GM18870 (cell line): ENCODE results near the gene OR5C1.
A peak's percentile ranks its signal among the peaks of the same experiment; 100 is the strongest.
"Not testable (repeated sequence)": the region's sequence is repeated elsewhere in the genome, so short reads cannot be mapped to it uniquely, and the experiment has no call there.

Experiments
- ATAC-seq: cut with Tn5 transposase; IDR thresholded peaks from one replicate; pipeline ENCODE4 v1.9.1; 2021; ENCODE audit warnings: moderate library complexity; ENCODE audit not compliant: unreplicated experiment

The OR5C1 gene

GRCh38 chr9:122810306-122810946, 21.7 kb downstream of the OR5C1 start:
- ATAC-seq = peak; percentile 76

- no peak for ATAC-seq
These were observed 24.0 kb downstream of the OR5C1 start for GRCh38 chr9:122812736-122813135.

DNA sequence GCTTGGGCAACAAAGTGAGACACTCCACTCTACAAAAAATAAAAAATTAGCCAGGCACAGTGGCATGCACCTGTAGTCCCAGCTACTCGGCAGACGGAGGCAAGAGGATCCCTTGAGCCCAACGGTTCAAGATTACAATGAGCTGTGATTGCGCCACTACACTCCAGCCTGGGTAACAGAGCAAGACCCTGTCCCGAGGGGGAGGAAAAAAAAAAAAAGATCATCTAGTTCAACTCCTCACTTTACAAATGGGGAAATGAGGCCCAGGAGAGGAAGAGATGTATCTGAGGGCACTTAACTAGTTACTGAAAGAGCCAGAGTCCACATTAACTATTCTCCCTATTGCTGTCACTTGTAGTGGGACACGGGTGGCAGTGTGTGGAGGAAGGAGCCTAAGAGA, 25.8 kb downstream of the OR5C1 start:
- no peak for ATAC-seq

DNA sequence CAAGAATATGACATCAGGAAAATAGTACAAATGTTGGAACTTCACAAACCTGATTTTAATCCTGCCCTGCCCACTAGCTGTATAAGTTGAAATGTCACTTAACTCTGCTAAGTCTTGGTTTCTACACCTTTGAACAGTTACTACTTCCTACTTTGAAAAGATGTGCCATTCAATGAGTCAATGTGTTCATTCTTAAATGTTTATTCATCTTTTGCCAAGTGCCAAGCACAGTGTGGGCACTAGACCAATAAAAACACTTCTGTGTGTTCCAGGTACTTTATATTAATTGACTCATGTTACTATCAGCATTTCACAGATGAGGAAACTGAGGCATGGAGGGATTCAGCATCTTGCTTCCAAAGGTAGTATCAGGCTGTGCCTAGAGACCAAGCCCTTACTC, 26.8 kb downstream of the OR5C1 start:
- ATAC-seq = no peak

- no peak for ATAC-seq
These were observed 27.6 kb downstream of the OR5C1 start for GRCh38 chr9:122816163-122816867.

- ATAC-seq = no peak
These were observed 30.6 kb downstream of the OR5C1 start for GRCh38 chr9:122819326-122819725.

DNA sequence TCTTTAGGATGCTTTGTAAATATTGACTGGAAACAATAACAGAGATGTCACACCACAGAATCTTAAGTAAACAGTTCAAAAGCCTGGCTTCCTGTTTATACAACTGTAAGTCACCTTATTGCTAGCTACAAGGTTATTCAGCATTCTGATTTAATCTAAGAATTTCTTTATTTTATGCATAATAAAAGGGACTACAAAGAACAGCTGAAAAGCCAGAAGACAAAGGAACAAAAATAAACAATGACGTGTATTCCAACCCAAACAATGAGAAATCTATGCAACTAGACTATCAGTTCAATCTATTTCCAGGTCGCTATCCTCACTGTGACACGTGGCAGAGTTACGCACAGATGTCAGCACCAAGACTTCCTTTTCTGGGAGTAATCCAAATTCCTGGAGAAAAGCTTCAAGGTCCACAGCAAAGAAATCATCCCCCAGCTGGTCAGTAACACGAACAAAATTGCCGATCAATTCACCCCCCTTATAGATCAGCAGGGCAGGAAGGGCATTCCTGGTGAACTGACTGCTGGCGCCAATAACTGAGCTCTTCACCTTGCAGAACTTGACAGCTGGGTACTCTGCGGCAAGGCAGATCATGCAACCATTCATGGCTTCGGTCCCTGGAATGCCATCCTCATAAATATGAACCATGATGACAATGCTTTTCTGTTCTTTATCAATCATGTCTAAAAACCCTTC, 31.2 kb downstream of the OR5C1 start:
- no peak for ATAC-seq

- no peak for ATAC-seq
These were observed 31.7 kb downstream of the OR5C1 start for GRCh38 chr9:122820490-122820845.

DNA sequence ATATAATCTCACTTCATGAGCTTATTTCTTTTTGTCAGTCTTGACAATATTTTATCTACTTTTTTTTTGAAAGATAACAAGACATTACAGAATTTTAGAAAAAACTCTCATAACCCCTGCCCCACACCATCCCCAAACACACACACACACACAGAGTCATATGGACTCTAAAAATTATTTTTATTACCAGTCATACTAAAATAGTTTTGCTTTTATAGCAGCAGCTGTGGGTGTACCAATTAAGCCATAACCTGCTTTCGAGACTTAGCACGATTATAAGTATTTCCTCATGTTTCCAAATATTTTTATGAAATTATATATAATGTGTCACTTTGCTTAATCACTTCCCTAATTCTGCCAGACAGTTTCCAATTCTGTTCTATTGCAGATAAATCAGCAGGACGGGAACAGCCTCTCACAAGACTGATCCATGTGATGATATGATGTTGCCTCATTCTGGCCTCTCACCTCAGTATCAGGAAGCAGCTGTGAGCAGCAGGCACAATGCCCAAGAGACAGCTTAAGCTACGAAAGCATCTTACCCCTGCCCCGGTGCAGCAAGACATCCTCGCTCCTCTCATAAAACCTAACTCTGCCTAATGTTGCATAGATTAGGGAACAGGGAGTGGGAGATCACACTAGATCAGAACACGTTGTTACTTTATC, 32.7 kb downstream of the OR5C1 start:
- ATAC-seq = no peak

DNA sequence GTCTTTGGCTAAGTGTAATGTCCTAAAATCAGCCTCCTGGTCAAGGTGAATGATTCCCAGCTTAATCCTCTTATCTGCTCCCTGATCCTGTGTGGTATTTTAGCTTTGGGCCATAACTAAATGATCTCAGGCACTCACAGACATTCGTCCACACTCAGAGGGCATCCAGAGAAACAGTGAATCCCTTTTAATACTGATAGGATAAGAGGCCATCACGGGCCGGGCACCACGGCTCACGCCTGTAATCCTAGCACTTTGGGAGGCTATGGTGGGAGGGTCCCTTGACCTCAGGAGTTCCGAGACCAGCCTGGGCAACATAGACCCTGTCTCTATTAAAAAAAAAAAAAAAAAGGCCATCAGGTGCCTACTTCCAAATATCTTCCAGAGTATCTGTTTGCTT, 33.3 kb downstream of the OR5C1 start:
- no peak for ATAC-seq

DNA sequence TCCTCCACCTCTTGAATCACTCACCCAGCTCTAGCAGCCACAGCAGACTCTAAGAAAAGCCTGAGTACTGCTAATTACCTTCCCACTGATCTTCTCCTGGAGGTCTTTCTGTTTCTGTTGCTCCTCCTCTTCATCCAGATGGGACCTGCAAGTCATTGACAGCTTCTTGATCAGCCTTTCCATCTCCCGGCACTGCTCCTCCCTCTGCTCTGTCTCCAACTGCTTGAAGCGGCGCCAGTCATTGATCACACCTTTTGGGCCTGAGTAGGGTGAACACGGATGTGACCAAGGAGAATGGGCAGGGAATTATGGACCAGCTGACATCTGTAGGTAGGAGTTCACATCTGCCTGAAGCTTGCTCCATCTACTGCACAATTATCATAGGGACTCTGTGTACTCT, 34.2 kb downstream of the OR5C1 start:
- no peak for ATAC-seq

DNA sequence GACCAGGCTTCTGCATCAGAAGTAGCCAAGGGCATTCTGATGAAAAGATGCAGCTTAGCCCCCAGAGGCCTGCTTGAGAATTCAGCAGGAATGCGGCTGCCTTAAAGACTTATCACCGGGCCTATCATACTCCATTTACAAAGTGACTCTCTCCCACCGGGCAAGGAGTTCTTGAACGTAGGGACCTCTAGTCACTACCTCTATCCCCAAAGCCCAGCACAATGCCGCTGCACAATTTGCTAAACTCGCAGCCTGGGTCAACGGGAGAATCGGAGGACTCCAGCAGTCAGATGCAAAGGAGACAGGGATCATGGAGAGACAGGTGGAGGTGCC, 39.0 kb downstream of the OR5C1 start:
- ATAC-seq = peak; percentile 28

DNA sequence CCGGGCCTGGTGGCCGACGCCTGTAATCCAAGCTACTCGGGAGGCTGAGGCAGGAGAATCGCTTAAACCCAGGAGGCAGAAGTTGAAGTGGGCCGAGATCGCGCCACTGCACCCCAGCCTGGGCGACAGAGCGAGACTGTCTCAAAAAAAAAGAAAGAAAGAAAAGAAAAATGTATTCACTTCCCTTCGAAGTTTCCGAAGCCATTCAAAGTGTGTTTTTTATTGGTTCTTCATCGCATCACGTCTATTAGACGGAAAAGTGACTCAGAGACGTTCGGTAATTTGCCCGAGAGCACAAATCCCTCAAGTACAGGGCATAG, 40.2 kb downstream of the OR5C1 start:
- not testable (repeated sequence) for ATAC-seq

DNA sequence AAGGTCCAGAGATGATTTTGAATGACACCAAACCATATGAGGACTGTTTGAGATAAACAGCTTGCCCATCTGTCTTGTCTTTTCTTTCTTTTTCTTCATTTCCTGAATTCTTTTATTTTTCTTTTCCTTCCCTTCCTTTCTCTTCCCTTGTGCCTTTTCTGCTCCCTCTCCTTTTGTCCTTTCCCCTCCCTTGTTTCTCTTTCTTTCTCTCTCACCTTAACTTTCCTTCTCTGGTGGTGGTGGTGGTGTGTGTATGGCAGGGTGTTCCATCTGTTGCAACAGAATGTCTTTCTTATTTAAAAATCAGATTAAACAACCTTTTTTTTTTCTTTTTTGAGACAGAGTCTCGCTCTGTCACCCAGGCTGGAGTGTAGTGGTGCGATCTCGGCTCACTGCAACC, 43.5 kb downstream of the OR5C1 start:
- no peak for ATAC-seq

DNA sequence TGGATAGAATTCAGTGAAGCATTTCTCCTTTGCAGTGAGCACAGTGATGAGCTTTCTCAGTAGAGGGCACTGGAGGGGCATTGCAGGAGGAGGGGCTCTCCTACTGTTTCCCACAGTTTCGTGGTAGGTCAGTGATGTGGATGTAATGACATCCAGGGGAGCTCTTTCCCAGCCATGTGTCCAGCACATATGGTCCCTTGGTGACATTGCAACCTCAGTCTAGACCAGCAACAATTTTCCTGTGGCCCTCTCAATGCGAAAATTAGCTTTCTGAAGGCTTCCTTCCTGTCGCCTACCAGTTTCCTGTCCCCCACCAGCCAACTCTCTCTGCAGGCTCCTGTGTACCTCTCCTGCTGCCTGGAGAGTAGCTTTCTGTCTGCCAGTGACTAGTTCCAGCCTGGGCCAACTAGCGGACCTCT, 46.6 kb downstream of the OR5C1 start:
- ATAC-seq = no peak

DNA sequence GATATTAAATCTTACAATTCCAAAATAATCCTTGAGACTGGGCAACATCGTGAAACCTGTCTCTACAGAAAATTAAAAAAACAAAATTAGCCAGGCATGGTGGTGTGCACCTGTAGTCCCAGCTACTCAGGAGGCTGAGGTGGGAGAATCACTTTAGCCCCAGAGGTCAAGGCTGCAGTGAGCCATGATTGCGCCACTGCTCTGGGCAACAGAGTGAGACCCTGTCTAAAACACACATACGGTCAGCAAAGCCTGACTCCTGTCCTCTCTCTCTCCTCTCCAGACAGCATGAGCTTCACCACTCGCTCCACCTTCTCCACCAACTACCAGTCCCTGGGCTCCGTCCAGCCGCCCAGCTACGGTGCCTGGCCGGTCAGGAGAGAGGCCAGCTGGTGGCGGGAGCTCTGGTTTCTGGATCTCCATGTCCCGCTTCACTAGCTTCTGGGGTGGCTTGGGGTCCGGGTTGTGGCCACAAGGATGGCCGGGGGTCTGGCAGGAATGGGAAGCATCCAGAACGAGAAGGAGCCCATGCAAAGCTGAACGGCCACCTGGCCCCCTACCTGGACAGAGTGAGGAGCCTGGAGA, 48.6 kb downstream of the OR5C1 start:
- ATAC-seq = no peak

- not testable (repeated sequence) for ATAC-seq
These were observed 49.7 kb downstream of the OR5C1 start for GRCh38 chr9:122838441-122838840.
